Loucy (cell line): Measurements from ENCODE around the gene FIGN.

ENCODE experiments used
- H2AFZ ChIP-seq: fragments of 200-600 bp; sonication (generic); 2 replicates; pipeline ENCODE4 v1.6.0; 2016; ENCODE audit warnings: antibody characterized with exemption, mild to moderate bottlenecking, low read length, moderate library complexity
- H3F3A ChIP-seq: fragments of 200-600 bp; 2 replicates; pipeline ENCODE4 v1.6.0; 2016; ENCODE audit warnings: antibody characterized with exemption, low read depth, mild to moderate bottlenecking
- H3K27me3 ChIP-seq: fragments of 200-600 bp; sonication (generic); 2 replicates; pipeline ENCODE4 v1.6.1; 2014; ENCODE audit warnings: low read length, mild to moderate bottlenecking; ENCODE audit not compliant: insufficient read depth, poor library complexity, severe bottlenecking
- H3K36me3 ChIP-seq: fragments of 200-600 bp; sonication (generic); 2 replicates; pipeline ENCODE4 v1.6.1; 2016; ENCODE audit warnings: low read length; ENCODE audit not compliant: insufficient read depth
- H3K4me1 ChIP-seq: fragments of 200-600 bp; sonication (generic); 2 replicates; pipeline ENCODE4 v1.5.1; 2014; ENCODE audit warnings: low read length, mild to moderate bottlenecking; ENCODE audit not compliant: insufficient read depth, poor library complexity, severe bottlenecking
- H3K4me2 ChIP-seq: fragments of 200-600 bp; sonication (generic); 2 replicates; pipeline ENCODE4 v1.6.0; 2014; ENCODE audit warnings: antibody characterized with exemption, low read length, low read depth, mild to moderate bottlenecking; ENCODE audit not compliant: poor library complexity, severe bottlenecking
- H3K4me3 ChIP-seq: fragments of 200-600 bp; sonication (generic); 2 replicates; pipeline ENCODE4 v1.5.1; 2014; ENCODE audit warnings: low read length, mild to moderate bottlenecking, mixed read lengths; ENCODE audit not compliant: poor library complexity, severe bottlenecking
- H3K79me2 ChIP-seq: fragments of 200-600 bp; sonication (generic); 2 replicates; pipeline ENCODE4 v1.6.1; 2014; ENCODE audit warnings: low read length; ENCODE audit not compliant: insufficient read depth
- H3K9ac ChIP-seq: fragments of 200-600 bp; sonication (generic); 2 replicates; pipeline ENCODE4 v1.6.0; 2014; ENCODE audit warnings: mild to moderate bottlenecking, low read depth, low read length, moderate library complexity; ENCODE audit not compliant: poor library complexity, severe bottlenecking
- H3K9me2 ChIP-seq: fragments of 200-600 bp; sonication (generic); replicated peaks from 2 replicates; pipeline ENCODE4 v1.6.1; 2016; ENCODE audit warnings: low read depth, low read length, mixed read lengths
- H3K9me3 ChIP-seq: fragments of 200-600 bp; sonication (generic); 2 replicates; pipeline ENCODE4 v1.6.1; 2014; ENCODE audit warnings: mild to moderate bottlenecking, antibody characterized with exemption, low read length, low read depth; ENCODE audit not compliant: insufficient read depth
- H4K20me1 ChIP-seq: fragments of 200-600 bp; sonication (generic); 2 replicates; pipeline ENCODE4 v1.6.0; 2014; ENCODE audit warnings: antibody characterized with exemption, low read length, mild to moderate bottlenecking; ENCODE audit not compliant: insufficient read depth, poor library complexity, severe bottlenecking
- EZH2phosphoT487 ChIP-seq: fragments of 200-600 bp; IDR thresholded peaks from 2 replicates; pipeline ENCODE4 v1.6.1; 2018; ENCODE audit warnings: antibody characterized with exemption, mild to moderate bottlenecking, moderate library complexity, borderline replicate concordance
- TF ChIP-seq, protein P1 (sequence below): fragments of 200-600 bp; sonication (generic); conservative IDR thresholded peaks from 2 replicates; pipeline ENCODE4 v1.5.1; 2014; ENCODE audit warnings: mild to moderate bottlenecking, antibody characterized with exemption, low read length

Gene FIGN

DNA sequence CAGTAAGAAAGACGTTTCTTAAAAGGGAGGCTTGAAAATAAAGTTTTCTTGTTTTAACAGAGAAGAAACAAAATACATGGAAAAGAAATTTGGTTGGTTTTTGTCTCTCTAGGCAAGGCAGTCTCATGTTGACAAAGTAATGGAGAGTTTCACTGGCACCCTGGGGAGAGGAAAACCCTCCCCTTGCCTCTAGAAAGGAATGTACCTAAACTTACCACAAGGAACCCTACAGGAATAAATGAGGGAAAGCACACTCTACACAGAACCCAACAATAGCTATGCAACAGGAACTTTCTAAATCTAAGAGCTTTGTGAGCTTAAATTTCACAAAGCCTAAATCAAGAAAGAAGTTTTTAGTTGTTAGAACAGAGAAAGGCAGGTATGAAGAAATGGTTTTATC is 37.0 kb downstream of the FIGN start:
- Histone ChIP-seq H3K9me2 (no peaks in the 10 kb centered on the region), H3K36me3 (no peaks in the 10 kb centered on the region), H3K4me1 (no peaks in the 10 kb centered on the region), H3K27me3 (no peaks in the 10 kb centered on the region), H3K4me3 (no peak overlapping the region), H4K20me1 (no peaks in the 10 kb centered on the region), H2AFZ (no peak overlapping the region), H3K9me3 (no peaks in the 10 kb centered on the region), H3K79me2 (no peaks in the 10 kb centered on the region), H3F3A (no peaks in the 10 kb centered on the region), H3K4me2 (no peak overlapping the region), H3K9ac (no peak overlapping the region)
- no peak for TF ChIP-seq EZH2phosphoT487
- TF ChIP-seq, protein P1, sequence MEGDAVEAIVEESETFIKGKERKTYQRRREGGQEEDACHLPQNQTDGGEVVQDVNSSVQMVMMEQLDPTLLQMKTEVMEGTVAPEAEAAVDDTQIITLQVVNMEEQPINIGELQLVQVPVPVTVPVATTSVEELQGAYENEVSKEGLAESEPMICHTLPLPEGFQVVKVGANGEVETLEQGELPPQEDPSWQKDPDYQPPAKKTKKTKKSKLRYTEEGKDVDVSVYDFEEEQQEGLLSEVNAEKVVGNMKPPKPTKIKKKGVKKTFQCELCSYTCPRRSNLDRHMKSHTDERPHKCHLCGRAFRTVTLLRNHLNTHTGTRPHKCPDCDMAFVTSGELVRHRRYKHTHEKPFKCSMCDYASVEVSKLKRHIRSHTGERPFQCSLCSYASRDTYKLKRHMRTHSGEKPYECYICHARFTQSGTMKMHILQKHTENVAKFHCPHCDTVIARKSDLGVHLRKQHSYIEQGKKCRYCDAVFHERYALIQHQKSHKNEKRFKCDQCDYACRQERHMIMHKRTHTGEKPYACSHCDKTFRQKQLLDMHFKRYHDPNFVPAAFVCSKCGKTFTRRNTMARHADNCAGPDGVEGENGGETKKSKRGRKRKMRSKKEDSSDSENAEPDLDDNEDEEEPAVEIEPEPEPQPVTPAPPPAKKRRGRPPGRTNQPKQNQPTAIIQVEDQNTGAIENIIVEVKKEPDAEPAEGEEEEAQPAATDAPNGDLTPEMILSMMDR: no peak

DNA sequence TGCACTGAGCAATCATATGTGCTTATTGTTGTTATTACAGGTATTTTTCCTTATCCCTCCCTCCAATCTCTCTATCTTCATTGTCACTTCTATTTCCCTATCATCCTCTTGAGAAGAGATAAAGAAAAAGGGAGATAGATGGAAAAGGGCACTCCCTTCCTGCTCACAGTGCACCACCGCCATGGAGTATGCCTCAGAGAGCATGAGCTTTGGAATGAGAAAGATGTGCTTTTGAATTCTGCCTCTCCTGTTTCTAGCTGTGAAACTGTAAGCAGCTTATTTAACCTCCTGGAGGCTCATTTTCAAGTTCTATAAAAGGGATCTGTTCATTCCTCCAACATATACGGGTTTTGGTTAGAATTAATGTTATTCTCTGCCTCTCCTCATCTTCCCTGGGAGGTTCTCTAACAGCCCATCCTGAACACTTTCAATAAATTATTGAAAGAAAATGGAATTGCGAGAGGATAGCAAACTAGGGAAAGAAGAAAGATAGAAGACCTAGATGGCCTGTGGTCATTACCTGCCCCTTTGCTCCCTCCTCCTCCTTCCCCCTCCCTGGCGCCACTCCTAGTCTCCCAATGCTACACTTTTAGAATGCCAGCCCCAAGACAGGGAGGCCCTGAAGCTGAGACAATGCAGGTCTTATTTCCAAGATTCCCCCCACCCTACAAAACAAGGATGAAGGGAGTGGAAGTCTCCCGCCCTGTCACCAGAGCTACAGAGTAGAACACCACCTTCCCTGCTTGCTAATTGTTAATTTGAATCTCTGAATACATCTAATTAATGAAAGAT is 37.8 kb downstream of the FIGN start:
- Histone ChIP-seq H3K36me3 (no peaks in the 10 kb centered on the region), H3K79me2 (no peaks in the 10 kb centered on the region), H3K27me3 (no peaks in the 10 kb centered on the region), H4K20me1 (no peaks in the 10 kb centered on the region), H3K4me3 (no peak overlapping the region), H3F3A (no peaks in the 10 kb centered on the region), H3K9ac (no peak overlapping the region), H3K4me1 (no peaks in the 10 kb centered on the region), H3K9me2 (no peaks in the 10 kb centered on the region), H2AFZ (no peak overlapping the region), H3K4me2 (no peak overlapping the region), H3K9me3 (no peaks in the 10 kb centered on the region)
- no peak for TF ChIP-seq EZH2phosphoT487
- TF ChIP-seq, protein P1: no peak

DNA sequence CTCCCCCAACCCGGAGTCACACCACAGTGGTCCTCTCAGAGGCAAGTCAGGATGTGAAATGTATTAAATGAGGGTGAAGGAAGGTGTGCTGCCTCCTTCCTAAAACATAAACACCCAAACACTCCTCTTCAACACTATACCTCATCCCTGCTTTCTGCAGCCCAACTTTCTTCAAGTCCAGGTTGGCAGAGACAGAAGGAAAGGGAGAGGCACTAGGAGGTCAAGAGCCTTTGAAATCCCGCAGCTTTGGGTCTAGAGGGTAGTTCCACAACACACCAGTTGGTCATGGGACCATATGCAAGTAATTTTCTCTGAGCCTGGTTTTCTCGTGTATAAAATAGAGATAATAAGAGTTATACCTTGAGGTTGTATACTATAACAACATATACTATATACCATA is 38.4 kb downstream of the FIGN start:
- Histone ChIP-seq H3K9me2 (no peaks in the 10 kb centered on the region), H3K9ac (no peak overlapping the region), H3K9me3 (no peaks in the 10 kb centered on the region), H3K4me3 (no peak overlapping the region), H3K36me3 (no peaks in the 10 kb centered on the region), H2AFZ (no peak overlapping the region), H3K4me2 (no peak overlapping the region), H3K4me1 (no peaks in the 10 kb centered on the region), H4K20me1 (no peaks in the 10 kb centered on the region), H3K27me3 (no peaks in the 10 kb centered on the region), H3K79me2 (no peaks in the 10 kb centered on the region), H3F3A (no peaks in the 10 kb centered on the region)
- TF ChIP-seq, protein P1: no peak
- no peak for TF ChIP-seq EZH2phosphoT487
